Smooth muscle cell (in vitro differentiated cells): Measurements from ENCODE around the gene GABRG1. TPM values are rescaled to one million over a fixed set of nuclear protein-coding genes. Genes with fewer than 3 reads are reported as not detected.

Source experiments
- DNase-seq: peaks from one replicate; lab custom pipeline; 2025; ENCODE audit not compliant: unreplicated experiment; lab: John Stamatoyannopoulos, UW
- H2AFZ ChIP-seq: fragments of 200-600 bp; sonication (generic); 2 replicates; pipeline ENCODE4 v1.6.0; 2016; ENCODE audit warnings: antibody characterized with exemption, low read depth, mild to moderate bottlenecking
- H3F3A ChIP-seq: fragments of 200-600 bp; sonication (generic); 2 replicates; pipeline ENCODE4 v1.6.0; 2017; ENCODE audit warnings: antibody characterized with exemption, low read depth
- H3K27ac ChIP-seq: fragments of 200-600 bp; sonication (generic); 2 replicates; pipeline ENCODE4 v1.5.1; 2016; ENCODE audit warnings: low read depth, mild to moderate bottlenecking
- H3K27me3 ChIP-seq: fragments of 200-600 bp; sonication (generic); 2 replicates; pipeline ENCODE4 v1.6.1; 2016; ENCODE audit warnings: low read depth, mild to moderate bottlenecking
- H3K36me3 ChIP-seq: fragments of 200-600 bp; sonication (generic); 2 replicates; pipeline ENCODE4 v1.5.1; 2016; ENCODE audit warnings: low read depth
- H3K4me1 ChIP-seq: fragments of 200-600 bp; sonication (generic); 2 replicates; pipeline ENCODE4 v1.5.1; 2016; ENCODE audit warnings: low read depth
- H3K4me2 ChIP-seq: fragments of 200-600 bp; sonication (generic); 2 replicates; pipeline ENCODE4 v1.6.0; 2016; ENCODE audit warnings: mild to moderate bottlenecking
- H3K4me3 ChIP-seq: fragments of 200-600 bp; sonication (generic); 2 replicates; pipeline ENCODE4 v1.5.1; 2016; ENCODE audit warnings: mild to moderate bottlenecking
- H3K79me2 ChIP-seq: fragments of 200-600 bp; sonication (generic); 2 replicates; pipeline ENCODE4 v1.6.0; 2016; ENCODE audit warnings: low read depth, mild to moderate bottlenecking
- H3K9ac ChIP-seq: fragments of 200-600 bp; sonication (generic); 2 replicates; pipeline ENCODE4 v1.6.0; 2016; ENCODE audit warnings: low read depth
- H3K9me3 ChIP-seq: fragments of 200-600 bp; sonication (generic); replicated peaks from 2 replicates; pipeline ENCODE4 v1.5.1; 2016; ENCODE audit warnings: low read depth
- H4K20me1 ChIP-seq: fragments of 200-600 bp; sonication (generic); 2 replicates; pipeline ENCODE4 v1.6.0; 2016; ENCODE audit warnings: low read depth
- CTCF ChIP-seq: fragments of 200-600 bp; sonication (generic); IDR thresholded peaks from 2 replicates; pipeline ENCODE4 v1.5.1; 2017; ENCODE audit warnings: borderline replicate concordance, mild to moderate bottlenecking, antibody characterized with exemption; ENCODE audit not compliant: insufficient read depth, poor library complexity, severe bottlenecking
- WGBS: methylation state at CpG from one replicate; pipeline ENCODE4 v1.1.7; 2016; ENCODE audit warnings: low lambda C conversion rate; 5-methylcytosine and 5-hydroxymethylcytosine counted together
- polyA plus RNA-seq: library from polyadenylated mRNA; unstranded; fragments of >200 nt; fragmentation: Nextera tagmentation; extraction: Ambion mirVana; gene quantifications from 2 replicates; pipeline ENCODE4 v1.2.1, GENCODE V29; 2016
- total RNA-seq: library from RNA; depleted of rRNA; stranded (reverse); fragments of >200 nt; gene quantifications from 2 replicates; pipeline ENCODE4 v1.2.3, GENCODE V29; 2014

The GABRG1 gene
- total and polyA plus RNA-seq, 2 experiments from 2014 or later = not detected

- Histone ChIP-seq H4K20me1 (no peaks in the 10 kb centered on the region), H3K9ac (no peak overlapping the region), H3K79me2 (no peaks in the 10 kb centered on the region), H3K4me2 (no peak overlapping the region), H3K4me3 (no peak overlapping the region), H3K27ac (no peak overlapping the region), H3K9me3 (no peaks in the 10 kb centered on the region), H3F3A (no peaks in the 10 kb centered on the region), H3K4me1 (no peaks in the 10 kb centered on the region), H2AFZ (no peak overlapping the region), H3K36me3 (no peaks in the 10 kb centered on the region), H3K27me3 (no peaks in the 10 kb centered on the region)
- TF ChIP-seq CTCF = no peak
- 100% methylated on average over 1 of the region's 1 CpG for WGBS
- no peak for DNase-seq
Measured at GRCh38 chr4:45989775-45990174, 134.1 kb downstream of the GABRG1 start.

DNA sequence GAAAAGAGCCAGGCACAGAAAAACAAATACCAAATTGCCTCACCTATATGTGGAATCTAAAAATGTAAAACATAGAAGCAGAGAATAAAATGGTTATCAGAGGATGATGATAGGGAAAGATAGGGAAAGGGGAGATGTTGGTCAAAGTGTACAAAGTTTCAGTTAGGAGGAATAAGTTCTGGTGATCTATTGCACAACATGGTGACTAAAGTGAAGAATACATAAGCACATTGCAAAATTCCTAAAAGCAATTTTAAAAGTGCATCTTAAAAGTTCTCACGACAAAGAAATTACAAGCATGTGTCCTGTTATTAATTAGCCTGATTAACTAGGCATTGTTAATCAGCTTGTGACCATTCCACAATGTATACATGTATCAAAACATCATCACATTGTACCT is 136.0 kb downstream of the GABRG1 start:
- no peak overlapping the region for H3K4me2 ChIP-seq
- TF ChIP-seq CTCF = no peak
- H2AFZ ChIP-seq = no peak overlapping the region
- no peaks in the 10 kb centered on the region for H3K4me1 ChIP-seq
- no peak overlapping the region for H3K9ac ChIP-seq
- no peak overlapping the region for H3K27ac ChIP-seq
- H4K20me1 ChIP-seq = no peaks in the 10 kb centered on the region
- H3K27me3 ChIP-seq = no peaks in the 10 kb centered on the region
- no peaks in the 10 kb centered on the region for H3K79me2 ChIP-seq
- H3F3A ChIP-seq = no peaks in the 10 kb centered on the region
- H3K4me3 ChIP-seq = no peak overlapping the region
- no peak for DNase-seq
- no peaks in the 10 kb centered on the region for H3K9me3 ChIP-seq
- 100% methylated on average over 1 of the region's 1 CpG for WGBS
- H3K36me3 ChIP-seq = no peaks in the 10 kb centered on the region
